HEK293 (cell line): ENCODE data around the gene HNRNPUL2.

Experiments
- CTCF ChIA-PET: fragments of 350-600 bp; formaldehyde crosslinking; extraction: SDS; loops from one replicate; lab custom pipeline; 2021; ENCODE audit warnings: antibody characterized with exemption; lab: Yijun Ruan, JAX
- POLR2A ChIA-PET: fragments of 300-600 bp; formaldehyde crosslinking; extraction: SDS; loops from one replicate; lab custom pipeline; 2020; ENCODE audit warnings: antibody characterized with exemption, inconsistent platforms; lab: Yijun Ruan, JAX
- H3K27ac ChIP-seq: fragments of 200-500 bp; sonication (Bioruptor generic); 2 replicates; pipeline ENCODE4 v1.5.1; 2014; ENCODE audit warnings: low read depth, low read length, control low read depth, inconsistent platforms; ENCODE audit errors: extremely low read depth
- H3K36me3 ChIP-seq, 2 experiments: fragments of 200-500 bp in 1 of 2; sonication (Bioruptor generic) in 1 of 2; 1 replicate in 1 of 2; 2 replicates in 1 of 2; pipeline ENCODE4 v1.5.1; 2014 to 2017; ENCODE audit warnings: inconsistent platforms in 2 of 2, low read length in 2 of 2; ENCODE audit not compliant: control insufficient read depth in 2 of 2, insufficient read depth in 1 of 2
- H3K4me1 ChIP-seq: fragments of 200-500 bp; sonication (Bioruptor generic); 2 replicates; pipeline ENCODE4 v1.5.1; 2014; ENCODE audit warnings: mild to moderate bottlenecking, low read length, inconsistent platforms; ENCODE audit not compliant: control insufficient read depth, insufficient read depth
- H3K4me3 ChIP-seq: 2 replicates; pipeline ENCODE4 v1.5.1; 2011; ENCODE audit warnings: low read depth, mild to moderate bottlenecking, control low read depth, low read length, moderate library complexity
- H3K9me3 ChIP-seq: fragments of 200-500 bp; sonication (Bioruptor generic); 2 replicates; pipeline ENCODE4 v1.5.1; 2014; ENCODE audit warnings: low read depth, low read length, inconsistent platforms; ENCODE audit not compliant: control insufficient read depth, insufficient read depth
- BCL6B ChIP-seq: fragments of 450-650 bp; formaldehyde crosslinking; IDR thresholded peaks from 2 replicates; pipeline ENCODE4 v1.5.1; 2017; ENCODE audit warnings: missing biosample characterization, missing genetic modification characterization
- PRDM2 ChIP-seq: fragments of 450-650 bp; formaldehyde crosslinking; IDR thresholded peaks from 2 replicates; pipeline ENCODE4 v1.5.1; 2016; ENCODE audit warnings: missing biosample characterization, missing genetic modification characterization, borderline replicate concordance
- ZBTB17 ChIP-seq: fragments of 450-650 bp; formaldehyde crosslinking; IDR thresholded peaks from 2 replicates; pipeline ENCODE4 v1.5.1; 2016; ENCODE audit warnings: missing biosample characterization, missing genetic modification characterization
- ZNF146 ChIP-seq: fragments of 450-650 bp; formaldehyde crosslinking; IDR thresholded peaks from 2 replicates; pipeline ENCODE4 v1.5.1; 2016; ENCODE audit warnings: missing biosample characterization, missing genetic modification characterization
- ZNF169 ChIP-seq: fragments of 450-650 bp; formaldehyde crosslinking; IDR thresholded peaks from 2 replicates; pipeline ENCODE4 v1.5.1; 2016; ENCODE audit warnings: missing biosample characterization, missing genetic modification characterization
- ZNF18 ChIP-seq: fragments of 450-650 bp; formaldehyde crosslinking; IDR thresholded peaks from 2 replicates; pipeline ENCODE4 v1.5.1; 2016; ENCODE audit warnings: missing biosample characterization, missing genetic modification characterization
- ZNF221 ChIP-seq: fragments of 450-650 bp; formaldehyde crosslinking; IDR thresholded peaks from 2 replicates; pipeline ENCODE4 v1.5.1; 2017; ENCODE audit warnings: missing biosample characterization, missing genetic modification characterization, borderline replicate concordance
- ZNF311 ChIP-seq: fragments of 450-650 bp; formaldehyde crosslinking; IDR thresholded peaks from 2 replicates; pipeline ENCODE4 v1.5.1; 2017; ENCODE audit warnings: missing biosample characterization, missing genetic modification characterization, borderline replicate concordance
- ZNF335 ChIP-seq: fragments of 450-650 bp; formaldehyde crosslinking; conservative IDR thresholded peaks from 2 replicates; pipeline ENCODE4 v1.5.1; 2016; ENCODE audit warnings: missing biosample characterization, missing genetic modification characterization
- ZNF654 ChIP-seq: fragments of 450-650 bp; formaldehyde crosslinking; IDR thresholded peaks from 2 replicates; pipeline ENCODE4 v1.5.1; 2016; ENCODE audit warnings: low read depth, missing biosample characterization, missing genetic modification characterization
- TF ChIP-seq, protein P1 (sequence below): fragments of 450-650 bp; formaldehyde crosslinking; IDR thresholded peaks from 2 replicates; pipeline ENCODE4 v1.5.1; 2016; ENCODE audit warnings: missing biosample characterization, missing genetic modification characterization

Gene HNRNPUL2

DNA sequence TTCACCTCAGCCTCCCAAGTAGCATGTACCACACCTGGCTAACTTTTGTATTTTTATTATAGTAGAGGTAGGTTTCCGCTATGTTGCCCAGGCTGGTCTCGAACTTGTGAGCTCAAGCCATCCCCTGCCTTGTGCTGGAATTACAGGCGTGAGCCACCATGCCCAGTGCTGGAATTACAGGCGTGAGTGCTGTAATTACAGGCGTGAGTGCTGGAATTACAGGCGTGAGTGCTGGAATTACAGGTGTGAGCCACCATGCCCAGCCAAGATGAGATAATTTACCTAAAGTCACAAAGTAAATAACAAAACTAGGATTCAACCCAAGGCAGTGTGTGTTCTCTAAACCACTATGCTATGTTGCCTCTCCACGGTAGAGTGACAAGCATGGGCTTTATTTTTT is 44.7 kb downstream of the HNRNPUL2 start:
- no peak for TF ChIP-seq PRDM2 (tag by site-specific recombination)
- TF ChIP-seq ZNF221 (tag by site-specific recombination): no peak
- TF ChIP-seq ZNF18 (tag by site-specific recombination): peak; percentile 62; the same call in 1 of the 2 replicates
- no peak overlapping the region for H3K4me3 ChIP-seq
- peaks cover 6% of the 10 kb centered on the region for H3K4me1 ChIP-seq
- H3K36me3 ChIP-seq: peaks cover 0 to 5% of the 10 kb centered on the region in 2 experiments; a peak in 1 of 3 replicates
- H3K9me3 ChIP-seq: no peaks in the 10 kb centered on the region
- no peak overlapping the region for H3K27ac ChIP-seq
- POLR2A ChIA-PET: interaction anchor here (0.6 to 0.7 kb wide), 2 partner anchors 9 to 12 kb away, joined by 3 to 4 read pairs; no protein-coding TSS in a partner anchor
- CTCF ChIA-PET: interaction anchor here (4.5 kb wide), 1 partner anchor 12 kb away, joined by 46 read pairs; no protein-coding TSS in a partner anchor

DNA sequence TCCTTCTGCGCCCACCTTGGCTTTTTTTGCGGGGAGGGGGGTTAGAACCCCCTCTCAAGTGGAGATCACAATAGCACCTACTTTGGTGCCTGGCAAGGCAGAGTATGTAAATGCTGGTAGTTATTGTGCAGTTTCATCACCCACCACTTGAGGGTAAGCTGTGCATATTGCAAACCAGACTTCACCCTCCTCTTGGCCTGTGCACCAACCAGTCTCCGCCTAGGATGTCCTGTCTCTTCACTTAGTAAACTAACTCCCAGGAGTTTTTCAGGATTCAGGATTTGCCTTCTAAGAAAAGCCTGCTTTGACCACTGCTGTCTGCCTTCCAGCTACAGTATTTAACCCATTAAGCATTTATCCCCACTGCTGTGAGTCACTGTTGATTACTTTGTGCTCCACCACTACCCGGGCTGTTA is 46.4 kb downstream of the HNRNPUL2 start:
- 0 out of 2 replicates have a peak overlapping the region, but pooled peaks have one; percentile 13 for H3K27ac ChIP-seq
- TF ChIP-seq ZNF169 (tag by site-specific recombination): no peak
- peak; percentile 30; the same call in 1 of the 2 replicates for TF ChIP-seq ZBTB17
- 0 out of 2 replicates have a peak, but pooled peaks have one; percentile 33 for TF ChIP-seq BCL6B
- no peak for TF ChIP-seq ZNF146
- TF ChIP-seq ZNF654: peak; percentile 65
- no peak for TF ChIP-seq ZNF311 (tag by site-specific recombination)
- TF ChIP-seq ZNF335 (tag by site-specific recombination): peak; percentile 5; the same call in 1 of the 2 replicates
- TF ChIP-seq, protein P1, sequence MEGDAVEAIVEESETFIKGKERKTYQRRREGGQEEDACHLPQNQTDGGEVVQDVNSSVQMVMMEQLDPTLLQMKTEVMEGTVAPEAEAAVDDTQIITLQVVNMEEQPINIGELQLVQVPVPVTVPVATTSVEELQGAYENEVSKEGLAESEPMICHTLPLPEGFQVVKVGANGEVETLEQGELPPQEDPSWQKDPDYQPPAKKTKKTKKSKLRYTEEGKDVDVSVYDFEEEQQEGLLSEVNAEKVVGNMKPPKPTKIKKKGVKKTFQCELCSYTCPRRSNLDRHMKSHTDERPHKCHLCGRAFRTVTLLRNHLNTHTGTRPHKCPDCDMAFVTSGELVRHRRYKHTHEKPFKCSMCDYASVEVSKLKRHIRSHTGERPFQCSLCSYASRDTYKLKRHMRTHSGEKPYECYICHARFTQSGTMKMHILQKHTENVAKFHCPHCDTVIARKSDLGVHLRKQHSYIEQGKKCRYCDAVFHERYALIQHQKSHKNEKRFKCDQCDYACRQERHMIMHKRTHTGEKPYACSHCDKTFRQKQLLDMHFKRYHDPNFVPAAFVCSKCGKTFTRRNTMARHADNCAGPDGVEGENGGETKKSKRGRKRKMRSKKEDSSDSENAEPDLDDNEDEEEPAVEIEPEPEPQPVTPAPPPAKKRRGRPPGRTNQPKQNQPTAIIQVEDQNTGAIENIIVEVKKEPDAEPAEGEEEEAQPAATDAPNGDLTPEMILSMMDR (tag by site-specific recombination): peak; percentile 28; the same call in 1 of the 2 replicates
- peaks cover 0 to 20% of the 10 kb centered on the region in 2 experiments; a peak in 1 of 3 replicates for H3K36me3 ChIP-seq

More for the DNA sequence above, 46.4 kb downstream of the HNRNPUL2 start:
- ChIA-PET POLR2A (interaction anchor here (0.6 to 3.5 kb wide), 15 partner anchors 8 to 256 kb away, joined by 3 to 24 read pairs (median 5); partner anchors contain the start of genes BSCL2, C11orf98, CSKMT and GANAB), CTCF (interaction anchor here (0.5 to 4.5 kb wide), 32 partner anchors 9 to 299 kb away, joined by 3 to 46 read pairs (median 3); partner anchors contain the start of genes LBHD1, LRRN4CL, TAF6L and UQCC3)
- Histone ChIP-seq H3K4me3 (no peak overlapping the region), H3K9me3 (no peaks in the 10 kb centered on the region), H3K4me1 (peaks cover 8% of the 10 kb centered on the region)
